ENCODE measurements around the gene PRKN. TPM values are rescaled to one million over a fixed set of nuclear protein-coding genes. Genes with fewer than 3 reads are reported as not detected.

Gene PRKN
- total and polyA plus RNA-seq, 9 of the 15 experiments (the other 6 are each of a cell fraction or from before 2014, with no cell fraction given) = 0.03 to 0.96 (median 0.15) TPM; not detected in 2

GRCh38 chr6:161393839-161394364 lies 1333.7 kb downstream of the PRKN start (continued):
- TF ChIP-seq, protein P1, sequence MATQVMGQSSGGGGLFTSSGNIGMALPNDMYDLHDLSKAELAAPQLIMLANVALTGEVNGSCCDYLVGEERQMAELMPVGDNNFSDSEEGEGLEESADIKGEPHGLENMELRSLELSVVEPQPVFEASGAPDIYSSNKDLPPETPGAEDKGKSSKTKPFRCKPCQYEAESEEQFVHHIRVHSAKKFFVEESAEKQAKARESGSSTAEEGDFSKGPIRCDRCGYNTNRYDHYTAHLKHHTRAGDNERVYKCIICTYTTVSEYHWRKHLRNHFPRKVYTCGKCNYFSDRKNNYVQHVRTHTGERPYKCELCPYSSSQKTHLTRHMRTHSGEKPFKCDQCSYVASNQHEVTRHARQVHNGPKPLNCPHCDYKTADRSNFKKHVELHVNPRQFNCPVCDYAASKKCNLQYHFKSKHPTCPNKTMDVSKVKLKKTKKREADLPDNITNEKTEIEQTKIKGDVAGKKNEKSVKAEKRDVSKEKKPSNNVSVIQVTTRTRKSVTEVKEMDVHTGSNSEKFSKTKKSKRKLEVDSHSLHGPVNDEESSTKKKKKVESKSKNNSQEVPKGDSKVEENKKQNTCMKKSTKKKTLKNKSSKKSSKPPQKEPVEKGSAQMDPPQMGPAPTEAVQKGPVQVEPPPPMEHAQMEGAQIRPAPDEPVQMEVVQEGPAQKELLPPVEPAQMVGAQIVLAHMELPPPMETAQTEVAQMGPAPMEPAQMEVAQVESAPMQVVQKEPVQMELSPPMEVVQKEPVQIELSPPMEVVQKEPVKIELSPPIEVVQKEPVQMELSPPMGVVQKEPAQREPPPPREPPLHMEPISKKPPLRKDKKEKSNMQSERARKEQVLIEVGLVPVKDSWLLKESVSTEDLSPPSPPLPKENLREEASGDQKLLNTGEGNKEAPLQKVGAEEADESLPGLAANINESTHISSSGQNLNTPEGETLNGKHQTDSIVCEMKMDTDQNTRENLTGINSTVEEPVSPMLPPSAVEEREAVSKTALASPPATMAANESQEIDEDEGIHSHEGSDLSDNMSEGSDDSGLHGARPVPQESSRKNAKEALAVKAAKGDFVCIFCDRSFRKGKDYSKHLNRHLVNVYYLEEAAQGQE (IDR thresholded peaks at IDR 0.05; ENCODE audit: borderline replicate concordance) = peak; percentile 79
- TF ChIP-seq, protein P1 (CRISPR knock-in tag; IDR thresholded peaks at IDR 0.05; ENCODE audit: low read depth) = no peak
- TF ChIP-seq, protein P2, sequence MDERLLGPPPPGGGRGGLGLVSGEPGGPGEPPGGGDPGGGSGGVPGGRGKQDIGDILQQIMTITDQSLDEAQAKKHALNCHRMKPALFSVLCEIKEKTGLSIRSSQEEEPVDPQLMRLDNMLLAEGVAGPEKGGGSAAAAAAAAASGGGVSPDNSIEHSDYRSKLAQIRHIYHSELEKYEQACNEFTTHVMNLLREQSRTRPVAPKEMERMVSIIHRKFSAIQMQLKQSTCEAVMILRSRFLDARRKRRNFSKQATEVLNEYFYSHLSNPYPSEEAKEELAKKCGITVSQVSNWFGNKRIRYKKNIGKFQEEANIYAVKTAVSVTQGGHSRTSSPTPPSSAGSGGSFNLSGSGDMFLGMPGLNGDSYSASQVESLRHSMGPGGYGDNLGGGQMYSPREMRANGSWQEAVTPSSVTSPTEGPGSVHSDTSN (CRISPR knock-in tag; IDR thresholded peaks at IDR 0.05; ENCODE audit: low read depth) = no peak
- TF ChIP-seq, protein P2 (tag; conservative IDR thresholded peaks at IDR 0.05; ENCODE audit: low read depth) = peak; percentile 64; the same call in 1 of the 2 replicates
- TF ChIP-seq CXXC5 (CRISPR knock-in tag; IDR thresholded peaks at IDR 0.05) (peak; percentile 44), PCBP1 (IDR thresholded peaks at IDR 0.05; ENCODE audit: low read depth, low read length, poor library complexity, severe bottlenecking) (no peak), GATAD2B (IDR thresholded peaks at IDR 0.05; ENCODE audit: borderline replicate concordance) (no peak), SPI1 (IDR thresholded peaks at IDR 0.05; ENCODE audit: borderline replicate concordance, low read depth, low read length) (peak; percentile 97), ELF2 (CRISPR knock-in tag; IDR thresholded peaks at IDR 0.05) (no peak), ZNF232 (CRISPR knock-in tag; IDR thresholded peaks at IDR 0.05) (no peak), ATF3 (IDR thresholded peaks at IDR 0.05) (peak; percentile 95), ATF3 (CRISPR knock-in tag; conservative IDR thresholded peaks at IDR 0.05) (peak; percentile 91), CC2D1A (IDR thresholded peaks at IDR 0.05) (no peak), ZNF695 (CRISPR knock-in tag; IDR thresholded peaks at IDR 0.05) (no peak), KLF16 (IDR thresholded peaks at IDR 0.05) (0 out of 2 replicates have a peak, but pooled peaks have one; percentile 25)
- TF ChIP-seq, protein P3, sequence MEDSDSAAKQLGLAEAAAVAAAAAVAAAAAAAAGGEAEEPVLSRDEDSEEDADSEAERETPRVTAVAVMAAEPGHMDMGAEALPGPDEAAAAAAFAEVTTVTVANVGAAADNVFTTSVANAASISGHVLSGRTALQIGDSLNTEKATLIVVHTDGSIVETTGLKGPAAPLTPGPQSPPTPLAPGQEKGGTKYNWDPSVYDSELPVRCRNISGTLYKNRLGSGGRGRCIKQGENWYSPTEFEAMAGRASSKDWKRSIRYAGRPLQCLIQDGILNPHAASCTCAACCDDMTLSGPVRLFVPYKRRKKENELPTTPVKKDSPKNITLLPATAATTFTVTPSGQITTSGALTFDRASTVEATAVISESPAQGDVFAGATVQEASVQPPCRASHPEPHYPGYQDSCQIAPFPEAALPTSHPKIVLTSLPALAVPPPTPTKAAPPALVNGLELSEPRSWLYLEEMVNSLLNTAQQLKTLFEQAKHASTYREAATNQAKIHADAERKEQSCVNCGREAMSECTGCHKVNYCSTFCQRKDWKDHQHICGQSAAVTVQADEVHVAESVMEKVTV (CRISPR knock-in tag; IDR thresholded peaks at IDR 0.05) = peak; percentile 87
